Measurements from ENCODE around the gene PALLD. TPM values are rescaled to one million over a fixed set of nuclear protein-coding genes. Genes with fewer than 3 reads are reported as not detected.

PALLD gene
- total RNA-seq, 1 experiment from 2014 or later = 27.6 TPM

DNA sequence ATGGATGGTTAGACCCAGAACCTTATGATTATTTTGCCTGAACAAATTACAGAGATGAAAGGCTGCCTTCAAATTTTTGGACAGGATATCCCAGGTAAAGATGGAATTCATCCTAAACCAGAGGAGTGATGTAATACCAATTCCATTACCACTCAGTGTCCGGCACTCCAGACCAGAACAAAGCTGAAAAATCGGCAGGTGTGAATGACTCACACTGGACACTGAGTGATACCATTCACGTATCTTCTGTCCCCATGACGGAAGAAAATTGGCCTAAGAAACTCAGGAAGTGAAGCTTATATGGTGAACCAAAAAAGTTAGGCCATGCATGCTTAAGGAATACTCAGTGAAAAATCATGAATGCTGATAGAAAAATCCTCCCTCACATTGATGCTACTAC lies 34.5 kb downstream of the PALLD start:
- no TSS peak for BruUV-seq (replicated peaks)
- Mint-ChIP-seq H3K4me1 (ENCODE audit: low read depth, unreplicated experiment) (no peaks in the 10 kb centered on the region), H3K9me3 (ENCODE audit: low read depth, unreplicated experiment) (peaks cover 4% of the 10 kb centered on the region), H3K4me3 (ENCODE audit: low read depth, unreplicated experiment) (no peak overlapping the region), H3K27me3 (ENCODE audit: unreplicated experiment) (no peaks in the 10 kb centered on the region), H3K27ac (ENCODE audit: unreplicated experiment) (no peak overlapping the region), H3K36me3 (ENCODE audit: insufficient read depth, unreplicated experiment) (no peaks in the 10 kb centered on the region)
- intact Hi-C loops (cut with micrococcal nuclease; ENCODE audit: unreplicated experiment) = no loop called here
- CTCF ChIA-PET = no interaction called here
- DNase-seq = no peak
- TF ChIP-seq, protein P1, sequence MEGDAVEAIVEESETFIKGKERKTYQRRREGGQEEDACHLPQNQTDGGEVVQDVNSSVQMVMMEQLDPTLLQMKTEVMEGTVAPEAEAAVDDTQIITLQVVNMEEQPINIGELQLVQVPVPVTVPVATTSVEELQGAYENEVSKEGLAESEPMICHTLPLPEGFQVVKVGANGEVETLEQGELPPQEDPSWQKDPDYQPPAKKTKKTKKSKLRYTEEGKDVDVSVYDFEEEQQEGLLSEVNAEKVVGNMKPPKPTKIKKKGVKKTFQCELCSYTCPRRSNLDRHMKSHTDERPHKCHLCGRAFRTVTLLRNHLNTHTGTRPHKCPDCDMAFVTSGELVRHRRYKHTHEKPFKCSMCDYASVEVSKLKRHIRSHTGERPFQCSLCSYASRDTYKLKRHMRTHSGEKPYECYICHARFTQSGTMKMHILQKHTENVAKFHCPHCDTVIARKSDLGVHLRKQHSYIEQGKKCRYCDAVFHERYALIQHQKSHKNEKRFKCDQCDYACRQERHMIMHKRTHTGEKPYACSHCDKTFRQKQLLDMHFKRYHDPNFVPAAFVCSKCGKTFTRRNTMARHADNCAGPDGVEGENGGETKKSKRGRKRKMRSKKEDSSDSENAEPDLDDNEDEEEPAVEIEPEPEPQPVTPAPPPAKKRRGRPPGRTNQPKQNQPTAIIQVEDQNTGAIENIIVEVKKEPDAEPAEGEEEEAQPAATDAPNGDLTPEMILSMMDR (IDR thresholded peaks at IDR 0.05; ENCODE audit: unreplicated experiment) = no peak

DNA sequence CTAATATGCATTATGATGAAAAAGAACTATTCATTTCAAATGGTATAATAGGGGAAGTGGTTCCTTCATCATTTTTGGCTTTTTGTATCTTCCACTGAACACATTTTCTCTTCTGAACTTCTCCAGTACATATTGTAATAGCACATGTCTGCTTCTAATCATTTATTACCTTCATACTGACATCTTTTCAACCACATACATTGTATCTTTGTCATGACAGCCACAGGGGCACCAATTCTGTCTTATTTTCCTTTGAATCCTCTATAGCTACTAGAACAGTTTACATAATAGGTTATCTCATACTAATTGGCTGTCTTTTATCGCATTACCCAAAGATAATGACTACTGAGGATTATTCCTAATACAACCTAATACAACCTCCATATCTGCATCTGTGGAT lies 37.7 kb downstream of the PALLD start:
- Mint-ChIP-seq H3K27me3 (ENCODE audit: unreplicated experiment) (no peaks in the 10 kb centered on the region), H3K36me3 (ENCODE audit: insufficient read depth, unreplicated experiment) (no peaks in the 10 kb centered on the region), H3K9me3 (ENCODE audit: low read depth, unreplicated experiment) (no peaks in the 10 kb centered on the region), H3K4me3 (ENCODE audit: low read depth, unreplicated experiment) (no peak overlapping the region), H3K4me1 (ENCODE audit: low read depth, unreplicated experiment) (no peaks in the 10 kb centered on the region), H3K27ac (ENCODE audit: unreplicated experiment) (no peak overlapping the region)
- CTCF ChIA-PET = no interaction called here
- BruUV-seq (replicated peaks) = no TSS peak
- intact Hi-C loops (cut with micrococcal nuclease; ENCODE audit: unreplicated experiment) = no loop called here
- TF ChIP-seq, protein P1 (IDR thresholded peaks at IDR 0.05; ENCODE audit: unreplicated experiment) = no peak
- no peak for DNase-seq

DNA sequence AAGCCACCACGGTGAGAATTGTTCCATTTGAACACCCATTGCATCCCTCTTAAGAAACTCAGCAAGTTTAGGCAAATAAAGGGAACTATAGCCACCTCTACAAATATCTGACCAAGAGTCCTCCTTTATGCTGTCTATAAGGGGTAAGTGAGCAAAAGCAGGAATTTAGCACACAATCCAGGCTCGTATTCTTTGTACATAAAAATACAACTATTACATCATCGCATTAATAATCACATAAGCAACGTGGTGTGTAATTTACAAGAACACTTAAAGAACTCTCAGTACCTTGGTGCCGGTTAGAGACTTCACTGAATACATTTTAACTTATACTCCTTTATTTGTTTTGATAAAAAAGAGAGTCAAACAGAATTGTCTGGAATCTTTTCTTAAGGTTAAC lies 38.8 kb downstream of the PALLD start:
- intact Hi-C loops (cut with micrococcal nuclease; ENCODE audit: unreplicated experiment) = no loop called here
- BruUV-seq (replicated peaks) = no TSS peak
- TF ChIP-seq, protein P1 (IDR thresholded peaks at IDR 0.05; ENCODE audit: unreplicated experiment) = no peak
- Mint-ChIP-seq H3K27me3 (ENCODE audit: unreplicated experiment) (no peaks in the 10 kb centered on the region), H3K9me3 (ENCODE audit: low read depth, unreplicated experiment) (no peaks in the 10 kb centered on the region), H3K4me1 (ENCODE audit: low read depth, unreplicated experiment) (no peaks in the 10 kb centered on the region), H3K36me3 (ENCODE audit: insufficient read depth, unreplicated experiment) (no peaks in the 10 kb centered on the region), H3K27ac (ENCODE audit: unreplicated experiment) (no peak overlapping the region), H3K4me3 (ENCODE audit: low read depth, unreplicated experiment) (no peak overlapping the region)
- CTCF ChIA-PET = no interaction called here
- no peak for DNase-seq

DNA sequence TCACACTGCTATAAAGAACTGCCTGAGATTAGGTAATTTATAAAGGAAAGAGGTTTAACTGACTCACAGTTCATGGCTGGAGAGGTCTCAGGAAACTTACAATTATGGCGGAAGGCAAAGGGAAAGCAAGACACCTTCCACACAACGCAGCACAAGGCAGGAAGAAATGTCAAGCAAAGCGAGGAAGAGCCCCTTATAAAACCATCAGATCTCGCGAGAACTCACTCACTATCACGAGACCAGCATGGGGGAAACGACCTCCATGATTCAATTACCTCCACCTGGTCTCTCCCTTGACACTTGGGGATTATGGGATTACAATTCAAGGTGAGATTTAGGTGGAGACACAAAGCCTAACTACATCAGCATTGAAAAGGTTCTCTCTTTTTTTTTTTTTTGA lies 39.6 kb downstream of the PALLD start:
- no TSS peak for BruUV-seq (replicated peaks)
- intact Hi-C loops (cut with micrococcal nuclease; ENCODE audit: unreplicated experiment) = no loop called here
- TF ChIP-seq, protein P1 (IDR thresholded peaks at IDR 0.05; ENCODE audit: unreplicated experiment) = no peak
- Mint-ChIP-seq H3K36me3 (ENCODE audit: insufficient read depth, unreplicated experiment) (no peaks in the 10 kb centered on the region), H3K27me3 (ENCODE audit: unreplicated experiment) (no peaks in the 10 kb centered on the region), H3K4me1 (ENCODE audit: low read depth, unreplicated experiment) (no peaks in the 10 kb centered on the region), H3K9me3 (ENCODE audit: low read depth, unreplicated experiment) (no peaks in the 10 kb centered on the region), H3K4me3 (ENCODE audit: low read depth, unreplicated experiment) (no peak overlapping the region), H3K27ac (ENCODE audit: unreplicated experiment) (no peak overlapping the region)
- no peak for DNase-seq
- CTCF ChIA-PET = no interaction called here

DNA sequence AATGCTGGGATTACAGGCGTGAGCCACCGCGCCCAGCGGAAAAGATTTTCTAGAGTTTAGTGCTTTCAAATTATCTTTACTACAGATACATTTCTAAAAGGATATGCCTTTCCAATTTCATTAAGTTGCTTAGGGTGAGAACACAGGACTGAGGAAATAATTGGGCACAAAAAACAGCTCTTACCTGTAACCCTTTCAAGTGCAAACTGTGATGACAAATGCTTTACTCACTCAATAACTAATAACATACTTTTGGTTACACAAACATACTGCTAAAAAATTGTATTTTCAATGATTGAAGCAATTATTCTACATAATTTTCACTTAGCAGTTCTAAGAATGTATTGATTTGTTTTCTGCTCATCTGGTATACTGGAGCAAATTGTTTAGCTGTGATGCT lies 40.2 kb downstream of the PALLD start:
- H3K4me1 Mint-ChIP-seq (ENCODE audit: low read depth, unreplicated experiment) = no peaks in the 10 kb centered on the region
- no peaks in the 10 kb centered on the region for H3K9me3 Mint-ChIP-seq (ENCODE audit: low read depth, unreplicated experiment)
- no peaks in the 10 kb centered on the region for H3K27me3 Mint-ChIP-seq (ENCODE audit: unreplicated experiment)
- DNase-seq = no peak
- TF ChIP-seq, protein P1 (IDR thresholded peaks at IDR 0.05; ENCODE audit: unreplicated experiment) = no peak
- no TSS peak for BruUV-seq (replicated peaks)
- H3K4me3 Mint-ChIP-seq (ENCODE audit: low read depth, unreplicated experiment) = no peak overlapping the region
- CTCF ChIA-PET = no interaction called here
- H3K27ac Mint-ChIP-seq (ENCODE audit: unreplicated experiment) = no peak overlapping the region
- H3K36me3 Mint-ChIP-seq (ENCODE audit: insufficient read depth, unreplicated experiment) = no peaks in the 10 kb centered on the region
- intact Hi-C loops (cut with micrococcal nuclease; ENCODE audit: unreplicated experiment) = no loop called here

Data from Calu3 (cell line).